Body of pancreas (tissue), 4 donors: Measurements from ENCODE around the gene PABPN1.

ENCODE experiments used
- CTCF ChIP-seq, 7 experiments: fragments of 450-650 bp in 4 of 7; fragments of 200-600 bp in 3 of 7; sonication (generic) in 3 of 7; IDR thresholded peaks; one replicate each; pipeline ENCODE4 v1.5.1; 2016 to 2019; ENCODE audit warnings: antibody characterized with exemption in 7 of 7
- POLR2A ChIP-seq, 3 donors: fragments of 450-650 bp; IDR thresholded peaks; one replicate each; pipeline ENCODE4 v1.6.1; 2016; ENCODE audit warnings: antibody characterized with exemption in 3 of 3, mild to moderate bottlenecking in 2 of 3

DNA sequence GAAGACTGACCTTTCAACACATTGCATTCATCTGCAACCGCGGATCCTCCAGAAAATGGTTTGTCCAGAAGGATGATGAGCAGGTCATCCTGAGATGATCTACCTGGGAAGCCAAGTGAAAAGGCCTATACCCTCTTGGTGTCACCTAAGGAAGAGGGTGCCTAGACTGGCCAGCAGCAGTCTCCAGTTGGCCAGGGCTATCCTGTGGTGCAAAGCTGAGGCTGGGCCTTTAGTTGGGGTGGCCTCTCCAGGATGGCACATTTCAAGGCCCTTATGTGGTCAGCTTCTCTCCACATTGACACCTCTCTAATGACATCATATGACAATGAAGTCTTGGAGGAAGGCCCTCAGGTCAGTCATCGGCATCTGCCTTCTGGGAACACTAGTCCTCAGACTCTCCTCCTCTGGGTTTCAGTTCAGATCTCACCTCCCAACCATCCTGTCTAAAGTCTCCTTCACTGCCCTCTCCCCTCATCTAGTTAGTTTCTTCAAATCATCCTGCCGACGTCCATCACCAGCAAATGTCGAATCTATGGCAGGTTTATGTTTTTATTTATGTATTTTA is 34.7 kb downstream of the PABPN1 start:
- TF ChIP-seq CTCF (IDR thresholded peaks at IDR 0.05) = no peak
- no peak for TF ChIP-seq POLR2A (IDR thresholded peaks at IDR 0.05)
